Liver (tissue), 9 donors: ENCODE measurements around the gene APIP. TPM values are rescaled to one million over a fixed set of nuclear protein-coding genes. Genes with fewer than 3 reads are reported as not detected.

Experiments
- DNase-seq: peaks from one replicate; pipeline ENCODE4 v3.0.0-alpha.2; 2017; ENCODE audit warnings: low spot score
- H3K27ac ChIP-seq, 2 donors: one replicate each; pipeline ENCODE4 v1.7.0; 2013; ENCODE audit warnings: inconsistent platforms in 2 of 2, low read length in 2 of 2, control low read depth in 1 of 2, low read depth in 1 of 2, mild to moderate bottlenecking in 1 of 2
- H3K27me3 ChIP-seq, 4 donors: one replicate each; pipeline versions ENCODE4 v1.6.1 to v1.7.0; 2013; ENCODE audit warnings: low read length in 3 of 4, inconsistent platforms in 1 of 4, mild to moderate bottlenecking in 1 of 4, moderate library complexity in 1 of 4; ENCODE audit not compliant: control insufficient read depth in 4 of 4, insufficient read depth in 4 of 4
- H3K36me3 ChIP-seq, 4 donors: one replicate each; pipeline versions ENCODE4 v1.6.1 to v1.7.0; 2013; ENCODE audit warnings: low read length in 3 of 4, mild to moderate bottlenecking in 3 of 4, low read depth in 1 of 4, moderate library complexity in 1 of 4; ENCODE audit not compliant: control insufficient read depth in 4 of 4, insufficient read depth in 3 of 4
- H3K4me1 ChIP-seq, 4 donors: one replicate each; pipeline versions ENCODE4 v1.6.1 to v1.7.0; 2013; ENCODE audit warnings: low read length in 3 of 4, mild to moderate bottlenecking in 3 of 4, moderate library complexity in 1 of 4; ENCODE audit not compliant: control insufficient read depth in 4 of 4, insufficient read depth in 4 of 4
- H3K4me3 ChIP-seq, 3 donors: one replicate each; pipeline versions ENCODE4 v1.6.1 to v1.7.0; 2013; ENCODE audit warnings: low read length in 3 of 3, control low read depth in 1 of 3, low read depth in 1 of 3, mild to moderate bottlenecking in 1 of 3
- H3K9ac ChIP-seq, 2 donors: one replicate each; pipeline ENCODE4 v1.7.0; 2013; ENCODE audit warnings: low read length in 2 of 2, mild to moderate bottlenecking in 2 of 2, moderate library complexity in 2 of 2, control low read depth in 1 of 2, low read depth in 1 of 2
- H3K9me3 ChIP-seq, 4 donors: one replicate each; pipeline versions ENCODE4 v1.6.1 to v1.7.0; 2013; ENCODE audit warnings: low read length in 3 of 4; ENCODE audit not compliant: control insufficient read depth in 4 of 4
- ATF3 ChIP-seq: IDR thresholded peaks from 2 replicates; pipeline ENCODE4 v1.6.1; 2016; ENCODE audit warnings: antibody characterized with exemption
- CTCF ChIP-seq: fragments of 150-350 bp; IDR thresholded peaks from 2 replicates; pipeline ENCODE4 v1.5.1; 2017; ENCODE audit warnings: improper control_type of control experiment, low read depth, low read length; ENCODE audit not compliant: missing input control
- EGR1 ChIP-seq, 2 donors: IDR thresholded peaks; 2 replicates each; pipeline ENCODE4 v1.6.1; 2016 to 2018; ENCODE audit warnings: antibody characterized with exemption in 2 of 2, low read depth in 2 of 2
- FOXA1 ChIP-seq: IDR thresholded peaks from 2 replicates; pipeline ENCODE4 v1.6.1; 2016; ENCODE audit warnings: antibody characterized with exemption
- FOXA2 ChIP-seq: IDR thresholded peaks from 2 replicates; pipeline ENCODE4 v1.6.1; 2016; ENCODE audit warnings: antibody characterized with exemption
- GABPA ChIP-seq, 2 donors: IDR thresholded peaks in 1 of 2; conservative IDR thresholded peaks in 1 of 2; 2 replicates each; pipeline ENCODE4 v1.6.1; 2016; ENCODE audit warnings: antibody characterized with exemption in 2 of 2, mild to moderate bottlenecking in 1 of 2, moderate library complexity in 1 of 2
- HNF4A ChIP-seq, 2 donors: conservative IDR thresholded peaks; 2 replicates each; pipeline ENCODE4 v1.6.1; 2016; ENCODE audit warnings: antibody characterized with exemption in 2 of 2, mild to moderate bottlenecking in 2 of 2
- HNF4G ChIP-seq: IDR thresholded peaks from 2 replicates; pipeline ENCODE4 v1.6.1; 2016; ENCODE audit warnings: antibody characterized with exemption
- JUND ChIP-seq, 2 donors: IDR thresholded peaks; 2 replicates each; pipeline ENCODE4 v1.6.1; 2016; ENCODE audit warnings: antibody characterized with exemption in 2 of 2
- MAX ChIP-seq: IDR thresholded peaks from 2 replicates; pipeline ENCODE4 v1.6.1; 2016; ENCODE audit warnings: antibody characterized with exemption
- NR2F2 ChIP-seq: IDR thresholded peaks from 2 replicates; pipeline ENCODE4 v1.6.1; 2016; ENCODE audit warnings: antibody characterized with exemption
- RAD21 ChIP-seq, 2 donors: IDR thresholded peaks; 2 replicates each; pipeline ENCODE4 v1.6.1; 2016; ENCODE audit warnings: antibody characterized with exemption in 2 of 2, mild to moderate bottlenecking in 2 of 2
- REST ChIP-seq: IDR thresholded peaks from 2 replicates; pipeline ENCODE4 v1.6.1; 2016; ENCODE audit warnings: antibody characterized with exemption, mild to moderate bottlenecking
- RXRA ChIP-seq, 2 donors: IDR thresholded peaks; 2 replicates each; pipeline ENCODE4 v1.6.1; 2017 to 2018; ENCODE audit warnings: antibody characterized with exemption in 2 of 2, mild to moderate bottlenecking in 1 of 2
- SP1 ChIP-seq: IDR thresholded peaks from 2 replicates; pipeline ENCODE4 v1.6.1; 2018; ENCODE audit warnings: antibody characterized with exemption, mild to moderate bottlenecking
- TAF1 ChIP-seq: conservative IDR thresholded peaks from 2 replicates; pipeline ENCODE4 v1.6.1; 2016; ENCODE audit warnings: antibody characterized with exemption, mild to moderate bottlenecking
- YY1 ChIP-seq: IDR thresholded peaks from 2 replicates; pipeline ENCODE4 v1.6.1; 2016; ENCODE audit warnings: antibody characterized with exemption, mild to moderate bottlenecking
- ZBTB33 ChIP-seq: IDR thresholded peaks from 2 replicates; pipeline ENCODE4 v1.6.1; 2016; ENCODE audit warnings: antibody characterized with exemption
- WGBS: extraction: QIAGEN DNeasy Blood & Tissue Kit; methylation state at CpG from one replicate; pipeline ENCODE4 v1.1.7; 2013; 5-methylcytosine and 5-hydroxymethylcytosine counted together
- polyA plus RNA-seq, 2 donors: library from polyadenylated mRNA; stranded (reverse) in 1 of 2; unstranded in 1 of 2; fragments of 200-250 nt in 1 of 2; fragments of >200 nt in 1 of 2; fragmentation: Nextera tagmentation in 1 of 2; extraction: Ambion mirVana in 1 of 2; gene quantifications; one replicate each; pipeline versions ENCODE4 v1.2.1 to v1.2.3, GENCODE V29; 2013 to 2015
- total RNA-seq, 2 donors: library from RNA; depleted of rRNA; stranded (reverse); fragments of >200 nt; gene quantifications; one replicate each; pipeline ENCODE4 v1.2.3, GENCODE V29; 2014
- donor health status: healthy.
- donor health status: healthy.
- donor health status: healthy.
- donor health status: healthy.
- donor health status: healthy.

The APIP gene
- total and polyA plus RNA-seq, 4 donors = 13.4 to 26.3 (median 16.5) TPM

GRCh38 chr11:34909955-34910354 is 6.2 kb downstream of the APIP start:
- Histone ChIP-seq H3K27me3 (no peaks in the 10 kb centered on the region), H3K9ac (no peak overlapping the region), H3K9me3 (no peaks in the 10 kb centered on the region), H3K27ac (peak overlapping the region in 1 of 2 donors; percentile 59), H3K4me1 (peaks cover 2 to 13% (median 5%) of the 10 kb centered on the region in 4 donors), H3K4me3 (no peak overlapping the region), H3K36me3 (no peaks in the 10 kb centered on the region)
- WGBS = 35% methylated on average over 4 of the region's 4 CpGs
- DNase-seq = no peak
- TF ChIP-seq JUND (IDR thresholded peaks at IDR 0.05) = peak in 1 of 2 donors; percentile 70
- TF ChIP-seq YY1 = peak; percentile 77
- no peak for TF ChIP-seq CTCF
- peak; percentile 45 for TF ChIP-seq HNF4G
- TF ChIP-seq TAF1 = no peak
- TF ChIP-seq MAX = peak; percentile 67
- TF ChIP-seq REST = peak; percentile 56
- TF ChIP-seq FOXA2 = peak; percentile 71
- no peak for TF ChIP-seq NR2F2
- peak; percentile 18 for TF ChIP-seq ATF3
- peak; percentile 84 to 87 for TF ChIP-seq HNF4A (conservative IDR thresholded peaks at IDR 0.05)
- TF ChIP-seq FOXA1 = peak; percentile 68
- TF ChIP-seq RXRA (IDR thresholded peaks at IDR 0.05) = peak; percentile 92 to 94
- TF ChIP-seq EGR1 (IDR thresholded peaks at IDR 0.05; ENCODE audit: low read depth in 2 of 2) = no peak
- TF ChIP-seq ZBTB33 = peak; percentile 65
- no peak for TF ChIP-seq GABPA (IDR thresholded peaks at IDR 0.05 in 1 of 2, conservative IDR thresholded peaks at IDR 0.05 in 1 of 2)
- TF ChIP-seq SP1 = peak; percentile 94
- peak; percentile 28 to 58 for TF ChIP-seq RAD21 (IDR thresholded peaks at IDR 0.05)
